Nephron (organoid): ENCODE data around the gene POU2F2.

Experiments
- H3K27ac Mint-ChIP-seq, 3 experiments: 2 replicates each; pipeline ENCODE4 v1.8.0; 2020; ENCODE audit warnings: mixed read lengths in 3 of 3, mild to moderate bottlenecking in 2 of 3, moderate library complexity in 1 of 3
- H3K27me3 Mint-ChIP-seq: 2 replicates; pipeline ENCODE4 v1.8.0; 2021; ENCODE audit warnings: low read depth, mild to moderate bottlenecking, moderate library complexity, mixed read lengths
- H3K36me3 Mint-ChIP-seq: 2 replicates; pipeline ENCODE4 v1.8.0; 2020; ENCODE audit warnings: low read depth, mixed read lengths
- H3K4me1 Mint-ChIP-seq: 2 replicates; pipeline ENCODE4 v1.8.0; 2020; ENCODE audit warnings: mixed read lengths
- H3K4me3 Mint-ChIP-seq, 3 experiments: 2 replicates each; pipeline ENCODE4 v1.8.0; 2020; ENCODE audit warnings: mild to moderate bottlenecking in 3 of 3, mixed read lengths in 3 of 3, moderate library complexity in 2 of 3
- H3K9me3 Mint-ChIP-seq: 2 replicates; pipeline ENCODE4 v1.8.0; 2020; ENCODE audit warnings: mixed read lengths
- TF ChIP-seq, protein P1 (sequence below), 3 experiments: fragments of 200-600 bp; sonication (generic); IDR thresholded peaks; one replicate each; pipeline ENCODE4 v1.5.0; 2021; ENCODE audit warnings: antibody characterized with exemption in 3 of 3; ENCODE audit not compliant: unreplicated experiment in 3 of 3

The POU2F2 gene

DNA sequence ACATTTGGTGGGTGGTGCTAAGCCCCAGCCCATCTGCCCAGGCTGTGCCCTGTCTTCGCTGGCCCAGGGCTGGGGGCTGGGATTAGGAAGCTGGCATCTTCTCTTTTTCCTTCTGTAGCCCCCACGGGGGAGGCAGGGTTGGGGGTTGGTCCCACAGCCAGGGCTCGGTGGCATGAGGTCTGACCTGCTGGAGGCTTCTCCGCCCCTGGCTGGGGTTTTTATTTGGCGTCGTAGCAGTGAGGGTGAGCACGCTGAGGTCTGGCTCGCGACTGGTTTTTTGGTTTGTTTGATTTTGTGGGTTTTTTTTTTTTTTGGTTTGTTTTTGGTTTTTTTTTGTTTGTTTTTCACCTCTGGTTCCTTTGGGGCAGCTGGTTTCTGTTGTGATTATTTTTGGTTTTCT lies 41.6 kb downstream of the POU2F2 start:
- Mint-ChIP-seq H3K27ac (no peak overlapping the region), H3K27me3 (peaks cover 11% of the 10 kb centered on the region), H3K4me3 (no peak overlapping the region), H3K4me1 (no peaks in the 10 kb centered on the region), H3K9me3 (no peaks in the 10 kb centered on the region), H3K36me3 (no peaks in the 10 kb centered on the region)
- TF ChIP-seq, protein P1, sequence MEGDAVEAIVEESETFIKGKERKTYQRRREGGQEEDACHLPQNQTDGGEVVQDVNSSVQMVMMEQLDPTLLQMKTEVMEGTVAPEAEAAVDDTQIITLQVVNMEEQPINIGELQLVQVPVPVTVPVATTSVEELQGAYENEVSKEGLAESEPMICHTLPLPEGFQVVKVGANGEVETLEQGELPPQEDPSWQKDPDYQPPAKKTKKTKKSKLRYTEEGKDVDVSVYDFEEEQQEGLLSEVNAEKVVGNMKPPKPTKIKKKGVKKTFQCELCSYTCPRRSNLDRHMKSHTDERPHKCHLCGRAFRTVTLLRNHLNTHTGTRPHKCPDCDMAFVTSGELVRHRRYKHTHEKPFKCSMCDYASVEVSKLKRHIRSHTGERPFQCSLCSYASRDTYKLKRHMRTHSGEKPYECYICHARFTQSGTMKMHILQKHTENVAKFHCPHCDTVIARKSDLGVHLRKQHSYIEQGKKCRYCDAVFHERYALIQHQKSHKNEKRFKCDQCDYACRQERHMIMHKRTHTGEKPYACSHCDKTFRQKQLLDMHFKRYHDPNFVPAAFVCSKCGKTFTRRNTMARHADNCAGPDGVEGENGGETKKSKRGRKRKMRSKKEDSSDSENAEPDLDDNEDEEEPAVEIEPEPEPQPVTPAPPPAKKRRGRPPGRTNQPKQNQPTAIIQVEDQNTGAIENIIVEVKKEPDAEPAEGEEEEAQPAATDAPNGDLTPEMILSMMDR (IDR thresholded peaks at IDR 0.05; ENCODE audit: unreplicated experiment in 3 of 3), result no peak

DNA sequence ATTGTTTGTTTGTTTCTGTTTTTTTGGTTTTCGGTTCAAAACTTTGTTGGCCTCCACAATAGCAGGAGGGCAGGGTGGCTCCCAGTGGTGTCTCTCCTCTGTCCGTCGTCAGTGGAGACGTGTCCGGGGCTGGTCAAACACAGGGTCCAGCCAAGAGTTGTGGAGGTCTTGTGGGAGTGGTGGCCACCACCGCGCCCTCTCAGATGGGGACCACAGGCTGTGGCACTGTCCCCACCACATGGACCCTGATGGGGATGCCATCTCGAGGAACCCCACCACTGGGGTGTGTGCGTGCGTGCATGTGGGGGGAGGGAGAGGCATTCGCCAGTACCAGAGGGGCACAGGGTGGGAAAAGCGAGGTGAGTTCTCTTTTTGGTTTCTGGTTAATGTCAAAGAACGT lies 42.5 kb downstream of the POU2F2 start:
- H3K36me3 Mint-ChIP-seq, result peaks cover 5% of the 10 kb centered on the region
- H3K27ac Mint-ChIP-seq, result no peak overlapping the region
- no peaks in the 10 kb centered on the region for H3K4me1 Mint-ChIP-seq
- H3K27me3 Mint-ChIP-seq, result peaks cover 8% of the 10 kb centered on the region
- no peak overlapping the region for H3K4me3 Mint-ChIP-seq
- H3K9me3 Mint-ChIP-seq, result no peaks in the 10 kb centered on the region
- TF ChIP-seq, protein P1 (IDR thresholded peaks at IDR 0.05; ENCODE audit: unreplicated experiment in 3 of 3), result no peak

DNA sequence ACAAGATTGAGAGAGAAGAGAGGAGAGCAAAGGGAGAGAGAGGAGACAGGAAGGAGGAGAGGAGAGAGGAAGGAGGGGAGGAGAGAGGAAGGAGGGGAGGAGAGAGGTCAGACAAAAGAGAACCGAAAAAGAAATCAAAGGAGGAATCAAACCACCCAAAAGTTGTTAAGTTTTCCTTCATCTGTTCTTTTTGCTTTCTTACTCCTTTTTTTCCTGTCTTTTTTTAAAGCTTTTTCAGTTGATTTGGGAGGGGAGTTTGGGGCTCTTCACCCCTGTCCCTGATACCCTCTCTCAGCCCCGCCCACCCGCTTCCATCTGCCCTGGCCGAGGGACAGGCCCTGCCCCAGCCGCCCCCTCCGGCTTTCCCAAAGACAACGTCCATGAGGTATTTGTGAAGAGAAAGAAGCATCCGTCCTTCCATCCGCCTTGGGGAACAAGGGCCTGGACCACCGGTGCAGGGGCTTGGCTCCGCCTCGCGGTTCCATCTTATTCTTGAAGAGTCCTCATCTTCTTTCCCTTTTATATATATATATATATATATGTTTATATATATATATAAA lies 43.0 kb downstream of the POU2F2 start:
- H3K4me3 Mint-ChIP-seq, result no peak overlapping the region
- H3K4me1 Mint-ChIP-seq, result no peaks in the 10 kb centered on the region
- peaks cover 5% of the 10 kb centered on the region for H3K36me3 Mint-ChIP-seq
- H3K27ac Mint-ChIP-seq, result no peak overlapping the region
- peaks cover 6% of the 10 kb centered on the region for H3K27me3 Mint-ChIP-seq
- no peaks in the 10 kb centered on the region for H3K9me3 Mint-ChIP-seq
- TF ChIP-seq, protein P1 (IDR thresholded peaks at IDR 0.05; ENCODE audit: unreplicated experiment in 3 of 3), result no peak

DNA sequence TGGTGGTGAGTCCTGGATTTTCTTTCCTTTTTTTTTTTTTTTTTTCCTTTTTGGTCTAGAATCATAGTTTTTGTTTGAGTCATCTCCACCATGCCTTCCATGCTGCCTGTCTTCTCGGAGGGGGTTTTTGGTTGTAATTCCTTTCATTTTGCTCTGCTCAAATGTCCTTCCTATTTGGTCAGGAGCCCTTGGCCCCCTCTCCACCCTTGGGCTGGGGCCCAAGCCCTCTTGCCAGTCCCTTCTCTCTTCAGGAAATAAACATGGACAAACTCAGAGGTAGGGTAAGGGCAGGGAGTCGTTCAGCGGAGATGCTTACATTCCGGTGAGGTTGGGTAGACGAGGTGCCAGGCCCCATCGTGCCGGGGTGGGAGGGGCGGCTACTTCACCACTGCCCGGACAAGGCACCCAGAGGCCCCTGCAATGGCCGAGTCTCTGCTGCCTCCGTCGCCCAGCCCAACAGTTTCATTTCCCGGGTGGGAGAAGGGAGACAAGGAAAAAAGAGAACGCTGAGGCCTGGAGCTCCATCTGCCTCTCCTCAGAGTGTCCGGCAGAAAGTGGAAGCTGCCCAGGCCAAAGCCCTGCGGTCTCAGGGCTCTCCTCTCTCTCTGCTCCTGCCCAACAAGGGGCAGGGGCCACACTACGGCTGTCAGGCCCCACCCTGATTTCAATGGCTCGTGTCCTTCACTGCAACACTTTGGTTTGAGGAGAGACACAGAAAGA lies 43.6 kb downstream of the POU2F2 start:
- H3K4me3 Mint-ChIP-seq, result no peak overlapping the region
- H3K27ac Mint-ChIP-seq, result no peak overlapping the region
- no peaks in the 10 kb centered on the region for H3K9me3 Mint-ChIP-seq
- H3K36me3 Mint-ChIP-seq, result peaks cover 11% of the 10 kb centered on the region
- TF ChIP-seq, protein P1 (IDR thresholded peaks at IDR 0.05; ENCODE audit: unreplicated experiment in 3 of 3), result no peak
- no peaks in the 10 kb centered on the region for H3K4me1 Mint-ChIP-seq
- H3K27me3 Mint-ChIP-seq, result no peaks in the 10 kb centered on the region

DNA sequence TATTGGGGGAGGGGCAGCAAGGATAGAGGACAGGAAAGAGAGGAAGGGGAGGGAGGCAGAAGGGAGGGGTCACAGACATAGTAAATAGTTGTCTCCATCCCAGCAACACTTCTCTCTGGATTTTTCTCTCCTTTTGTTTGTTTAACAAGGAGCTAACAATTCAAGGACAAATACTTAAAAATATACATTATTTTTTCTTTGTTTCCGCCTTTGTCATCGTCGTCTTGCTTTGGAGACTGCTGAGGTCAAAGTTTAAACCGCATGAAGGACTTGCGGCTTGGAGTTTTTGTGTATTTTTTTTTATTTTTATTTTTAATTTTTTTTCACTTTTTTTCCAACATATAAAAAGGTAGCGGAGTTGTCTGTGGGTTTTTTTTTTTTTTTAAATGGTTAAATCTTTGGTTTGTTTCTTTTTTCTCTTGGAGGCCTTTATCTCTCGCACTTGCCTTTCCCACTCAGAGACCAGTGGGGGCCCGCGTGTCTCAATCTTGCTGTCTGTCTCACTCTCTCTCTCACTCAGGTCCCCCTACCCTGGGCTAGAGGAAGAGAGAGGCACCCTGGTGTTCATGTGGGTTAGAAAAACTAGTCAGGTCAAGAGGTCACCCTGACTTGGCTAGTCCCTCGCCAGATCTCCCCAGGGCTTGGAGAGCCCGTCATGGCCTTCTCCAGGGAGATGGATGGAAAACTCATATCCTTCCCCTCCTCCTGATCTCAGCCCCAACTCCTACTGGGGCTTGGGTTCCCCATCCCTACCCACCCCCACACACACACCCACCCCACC lies 45.3 kb downstream of the POU2F2 start:
- Mint-ChIP-seq H3K4me1 (no peaks in the 10 kb centered on the region), H3K36me3 (peaks cover 15% of the 10 kb centered on the region), H3K9me3 (no peaks in the 10 kb centered on the region), H3K27ac (no peak overlapping the region), H3K4me3 (no peak overlapping the region), H3K27me3 (no peaks in the 10 kb centered on the region)
- TF ChIP-seq, protein P1 (IDR thresholded peaks at IDR 0.05; ENCODE audit: unreplicated experiment in 3 of 3), result no peak
